HG02885 (cell line): ENCODE data around the gene TMEM131.
A peak's percentile ranks its signal among the peaks of the same experiment; 100 is the strongest.
"Not testable (repeated sequence)": the region's sequence is repeated elsewhere in the genome, so short reads cannot be mapped to it uniquely, and the experiment has no call there.

Experiments used
- ATAC-seq: cut with Tn5 transposase; IDR thresholded peaks from one replicate; pipeline ENCODE4 v1.9.1; 2021; ENCODE audit warnings: mild to moderate bottlenecking; ENCODE audit not compliant: unreplicated experiment, poor library complexity

Gene TMEM131

GRCh38 chr2:97924194-97924593 is 71.6 kb downstream of the TMEM131 start:
- ATAC-seq, result no peak

- ATAC-seq, result no peak
Observed at GRCh38 chr2:97919858-97920257, 75.9 kb downstream of the TMEM131 start.

- ATAC-seq, result no peak
Observed at GRCh38 chr2:97918818-97919217, 76.9 kb downstream of the TMEM131 start.

- not testable (repeated sequence) for ATAC-seq
Observed at GRCh38 chr2:97917668-97918067, 78.1 kb downstream of the TMEM131 start.

GRCh38 chr2:97914691-97915213 is 81.0 kb downstream of the TMEM131 start:
- ATAC-seq, result no peak

GRCh38 chr2:97913846-97914245 is 81.9 kb downstream of the TMEM131 start:
- no peak for ATAC-seq

GRCh38 chr2:97911922-97912575 is 83.7 kb downstream of the TMEM131 start:
- ATAC-seq, result no peak

GRCh38 chr2:97911206-97911921 is 84.4 kb downstream of the TMEM131 start:
- peak; percentile 84 for ATAC-seq

GRCh38 chr2:97910403-97911205 is 85.1 kb downstream of the TMEM131 start:
- no peak for ATAC-seq

- ATAC-seq, result no peak
Observed at GRCh38 chr2:97908208-97908676, 87.5 kb downstream of the TMEM131 start.

GRCh38 chr2:97907369-97908100 is 88.2 kb downstream of the TMEM131 start:
- no peak for ATAC-seq

GRCh38 chr2:97906307-97906706 is 89.4 kb downstream of the TMEM131 start:
- no peak for ATAC-seq

GRCh38 chr2:97905294-97905693 is 90.5 kb downstream of the TMEM131 start:
- ATAC-seq, result no peak

- ATAC-seq, result no peak
Observed at GRCh38 chr2:97901862-97902261, 93.9 kb downstream of the TMEM131 start.

- no peak for ATAC-seq
Observed at GRCh38 chr2:97900806-97901205, 94.9 kb downstream of the TMEM131 start.

- ATAC-seq, result not testable (repeated sequence)
Observed at GRCh38 chr2:97893042-97893441, 102.7 kb downstream of the TMEM131 start.

GRCh38 chr2:97891611-97892010 is 104.1 kb downstream of the TMEM131 start:
- no peak for ATAC-seq

- no peak for ATAC-seq
Observed at GRCh38 chr2:97889156-97889555, 106.6 kb downstream of the TMEM131 start.

- no peak for ATAC-seq
Observed at GRCh38 chr2:97885841-97886240, 109.9 kb downstream of the TMEM131 start.

- no peak for ATAC-seq
Observed at GRCh38 chr2:97880334-97880733, 115.4 kb downstream of the TMEM131 start.
